Measurements from ENCODE around the gene CPA5. TPM values are rescaled to one million over a fixed set of nuclear protein-coding genes. Genes with fewer than 3 reads are reported as not detected.
"Not testable (repeated sequence)": the region's sequence is repeated elsewhere in the genome, so short reads cannot be mapped to it uniquely, and the experiment has no call there.

The CPA5 gene
- total RNA-seq, 2 donors from 2014 or later, result 1.7 to 9.9 TPM

GRCh38 chr7:130365088-130365487, 20.5 kb downstream of the CPA5 start:
- Mint-ChIP-seq H3K36me3 (peaks cover 7 to 20% of the 10 kb centered on the region in 2 donors), H3K27ac (no peak overlapping the region), H3K9me3 (peaks cover 0 to 5% of the 10 kb centered on the region in 2 donors)
- ATAC-seq (no peak), DNase-seq (ENCODE audit: low spot score in 2 of 2) (no peak)

- Mint-ChIP-seq H3K9me3 (no peaks in the 10 kb centered on the region), H3K36me3 (peaks cover 7 to 13% of the 10 kb centered on the region in 2 donors), H3K27ac (peak overlapping the region in 1 of 2 donors; percentile 62)
- ATAC-seq (no peak), DNase-seq (ENCODE audit: low spot score in 2 of 2) (no peak)
Measured at GRCh38 chr7:130365511-130366441, 21.2 kb downstream of the CPA5 start.

- ATAC-seq (no peak), DNase-seq (ENCODE audit: low spot score in 2 of 2) (no peak)
- Mint-ChIP-seq H3K36me3 (peaks cover 7 to 13% of the 10 kb centered on the region in 2 donors), H3K27ac (peak overlapping the region in 1 of 2 donors; percentile 62), H3K9me3 (no peaks in the 10 kb centered on the region)
Measured at GRCh38 chr7:130366564-130366963, 21.9 kb downstream of the CPA5 start.

- Mint-ChIP-seq H3K27ac (peak overlapping the region in 1 of 2 donors; percentile 62), H3K36me3 (peaks cover 7 to 13% of the 10 kb centered on the region in 2 donors), H3K9me3 (no peaks in the 10 kb centered on the region)
- ATAC-seq (peak in 1 of 2 donors; percentile 45), DNase-seq (ENCODE audit: low spot score in 2 of 2) (no peak)
Measured at GRCh38 chr7:130367088-130367755, 22.6 kb downstream of the CPA5 start.

- no peak for DNase-seq (ENCODE audit: low spot score in 2 of 2)
- Mint-ChIP-seq H3K9me3 (no peaks in the 10 kb centered on the region), H3K36me3 (peaks cover 7 to 13% of the 10 kb centered on the region in 2 donors), H3K27ac (peak overlapping the region in 1 of 2 donors; percentile 62)
- no peak for ATAC-seq
Measured at GRCh38 chr7:130367836-130368746, 23.5 kb downstream of the CPA5 start.

GRCh38 chr7:130369110-130369711, 24.6 kb downstream of the CPA5 start:
- peak; percentile 49 to 84 for ATAC-seq
- DNase-seq (ENCODE audit: low spot score in 2 of 2), result no peak
- Mint-ChIP-seq H3K36me3 (peaks cover 7 to 13% of the 10 kb centered on the region in 2 donors), H3K9me3 (no peaks in the 10 kb centered on the region), H3K27ac (peak overlapping the region; percentile 62 to 70)

- ATAC-seq (no peak), DNase-seq (ENCODE audit: low spot score in 2 of 2) (no peak)
- Mint-ChIP-seq H3K27ac (peak overlapping the region in 1 of 2 donors; percentile 62), H3K9me3 (no peaks in the 10 kb centered on the region), H3K36me3 (peaks cover 7 to 13% of the 10 kb centered on the region in 2 donors)
Measured at GRCh38 chr7:130369831-130370550, 25.4 kb downstream of the CPA5 start.

GRCh38 chr7:130371046-130371445, 26.4 kb downstream of the CPA5 start:
- H3K36me3 Mint-ChIP-seq, result peaks cover 7 to 16% of the 10 kb centered on the region in 2 donors
- no peak overlapping the region for H3K27ac Mint-ChIP-seq
- peaks cover 0 to under 1% of the 10 kb centered on the region in 2 donors for H3K9me3 Mint-ChIP-seq
- DNase-seq (ENCODE audit: low spot score in 2 of 2) (no peak), ATAC-seq (no peak)

GRCh38 chr7:130372402-130373165, 28.0 kb downstream of the CPA5 start:
- ATAC-seq, result no peak
- DNase-seq (ENCODE audit: low spot score in 2 of 2), result peak in 1 of 2 donors; percentile 31
- Mint-ChIP-seq H3K36me3 (peaks cover 8 to 17% of the 10 kb centered on the region in 2 donors), H3K9me3 (peaks cover 4 to 13% of the 10 kb centered on the region in 2 donors), H3K27ac (no peak overlapping the region)

GRCh38 chr7:130374507-130374906, 29.9 kb downstream of the CPA5 start:
- peaks cover 8 to 18% of the 10 kb centered on the region in 2 donors for H3K36me3 Mint-ChIP-seq
- DNase-seq (ENCODE audit: low spot score in 2 of 2) (peak in 1 of 2 donors; percentile 3), ATAC-seq (no peak)
- H3K27ac Mint-ChIP-seq, result peak overlapping the region in 1 of 2 donors; percentile 65
- peaks cover 4 to 15% of the 10 kb centered on the region in 2 donors for H3K9me3 Mint-ChIP-seq

- H3K27ac Mint-ChIP-seq; DNase-seq (ENCODE audit: low spot score in 2 of 2); ATAC-seq: not testable (repeated sequence)
- peaks cover 4 to 15% of the 10 kb centered on the region in 2 donors for H3K9me3 Mint-ChIP-seq
- H3K36me3 Mint-ChIP-seq, result peaks cover 8 to 18% of the 10 kb centered on the region in 2 donors
Measured at GRCh38 chr7:130376461-130376860, 31.8 kb downstream of the CPA5 start.

- peaks cover 4 to 15% of the 10 kb centered on the region in 2 donors for H3K9me3 Mint-ChIP-seq
- H3K27ac Mint-ChIP-seq, result no peak overlapping the region
- no peak for DNase-seq (ENCODE audit: low spot score in 2 of 2)
- H3K36me3 Mint-ChIP-seq, result peaks cover 8 to 18% of the 10 kb centered on the region in 2 donors
- ATAC-seq, result no peak
Measured at GRCh38 chr7:130377178-130377577, 32.6 kb downstream of the CPA5 start.

- Mint-ChIP-seq H3K36me3 (peaks cover 8 to 18% of the 10 kb centered on the region in 2 donors), H3K9me3 (peaks cover 4 to 15% of the 10 kb centered on the region in 2 donors), H3K27ac (no peak overlapping the region)
- no peak for DNase-seq (ENCODE audit: low spot score in 2 of 2)
- ATAC-seq, result no peak
Measured at GRCh38 chr7:130379019-130379418, 34.4 kb downstream of the CPA5 start.

- Mint-ChIP-seq H3K27ac (no peak overlapping the region), H3K36me3 (peaks cover 8 to 18% of the 10 kb centered on the region in 2 donors), H3K9me3 (peaks cover 4 to 15% of the 10 kb centered on the region in 2 donors)
- ATAC-seq (no peak), DNase-seq (ENCODE audit: low spot score in 2 of 2) (no peak)
Measured at GRCh38 chr7:130379532-130379920, 34.9 kb downstream of the CPA5 start.
